GM18498 (cell line): Measurements from ENCODE around the gene LRRC42.
"Not testable (repeated sequence)": the region's sequence is repeated elsewhere in the genome, so short reads cannot be mapped to it uniquely, and the experiment has no call there.

Experiments used
- ATAC-seq: cut with Tn5 transposase; IDR thresholded peaks from one replicate; pipeline ENCODE4 v1.9.1; 2021; ENCODE audit warnings: mild to moderate bottlenecking, moderate library complexity; ENCODE audit not compliant: unreplicated experiment

The LRRC42 gene

GRCh38 chr1:53967409-53968124, 21.4 kb downstream of the LRRC42 start:
- ATAC-seq, result no peak

GRCh38 chr1:53968125-53968513, 22.0 kb downstream of the LRRC42 start:
- no peak for ATAC-seq

- not testable (repeated sequence) for ATAC-seq
Observed at GRCh38 chr1:53969323-53969722, 23.2 kb downstream of the LRRC42 start.

- ATAC-seq, result no peak
Observed at GRCh38 chr1:53971718-53972117, 25.6 kb downstream of the LRRC42 start.

GRCh38 chr1:53975861-53976260, 29.7 kb downstream of the LRRC42 start:
- ATAC-seq, result no peak

GRCh38 chr1:53979712-53980450, 33.7 kb downstream of the LRRC42 start:
- no peak for ATAC-seq

- no peak for ATAC-seq
Observed at GRCh38 chr1:53981220-53981619, 35.1 kb downstream of the LRRC42 start.

GRCh38 chr1:53982034-53982762, 36.0 kb downstream of the LRRC42 start:
- ATAC-seq, result no peak

GRCh38 chr1:53982763-53983104, 36.6 kb downstream of the LRRC42 start:
- no peak for ATAC-seq

GRCh38 chr1:53984726-53985125, 38.6 kb downstream of the LRRC42 start:
- ATAC-seq, result no peak

GRCh38 chr1:53986458-53986857, 40.3 kb downstream of the LRRC42 start:
- ATAC-seq, result no peak

- ATAC-seq, result no peak
Observed at GRCh38 chr1:53987880-53988279, 41.7 kb downstream of the LRRC42 start.

- no peak for ATAC-seq
Observed at GRCh38 chr1:53992085-53992874, 46.1 kb downstream of the LRRC42 start.

GRCh38 chr1:53994516-53994915, 48.4 kb downstream of the LRRC42 start:
- ATAC-seq, result not testable (repeated sequence)

- no peak for ATAC-seq
Observed at GRCh38 chr1:53995683-53996082, 49.5 kb downstream of the LRRC42 start.

GRCh38 chr1:53998223-53998622, 52.1 kb downstream of the LRRC42 start:
- ATAC-seq, result no peak

GRCh38 chr1:53999920-54000319, 53.8 kb downstream of the LRRC42 start:
- no peak for ATAC-seq

GRCh38 chr1:54001591-54001990, 55.4 kb downstream of the LRRC42 start:
- ATAC-seq, result no peak

- no peak for ATAC-seq
Observed at GRCh38 chr1:54002544-54003248, 56.5 kb downstream of the LRRC42 start.

GRCh38 chr1:54003249-54003646, 57.1 kb downstream of the LRRC42 start:
- no peak for ATAC-seq
